T-helper 17 cell (primary cell): Measurements from ENCODE around the gene TTC16. TPM values are rescaled to one million over a fixed set of nuclear protein-coding genes. Genes with fewer than 3 reads are reported as not detected.
"Not testable (repeated sequence)": the region's sequence is repeated elsewhere in the genome, so short reads cannot be mapped to it uniquely, and the experiment has no call there.

Source experiments
- ATAC-seq: fragments of 150-1000 bp; cut with Tn5 transposase; 2 replicates; pipeline ENCODE4 v1.10.0; 2021; ENCODE audit warnings: mild to moderate bottlenecking, moderate library complexity
- DNase-seq, 3 donors: peaks; one replicate each; pipeline versions ENCODE4 v3.0.0 to v3.0.0-alpha.2; 2020 to 2021
- H3K9me3 ChIP-seq: one replicate; pipeline ENCODE4 v1.7.0; 2013; ENCODE audit warnings: low read length, mild to moderate bottlenecking; ENCODE audit not compliant: control insufficient read depth, poor library complexity, severe bottlenecking
- H3K27ac Mint-ChIP-seq: one replicate; pipeline ENCODE4 v1.8.0; 2022; ENCODE audit warnings: mild to moderate bottlenecking, moderate library complexity, mixed read lengths
- H3K27me3 Mint-ChIP-seq: one replicate; pipeline ENCODE4 v1.8.0; 2022; ENCODE audit warnings: mixed read lengths
- H3K36me3 Mint-ChIP-seq: one replicate; pipeline ENCODE4 v1.8.0; 2022; ENCODE audit warnings: low read depth, mixed read lengths
- H3K4me1 Mint-ChIP-seq: one replicate; pipeline ENCODE4 v1.8.0; 2022; ENCODE audit warnings: mild to moderate bottlenecking, mixed read lengths
- H3K4me3 Mint-ChIP-seq: one replicate; pipeline ENCODE4 v1.8.0; 2022; ENCODE audit warnings: mild to moderate bottlenecking, moderate library complexity, mixed read lengths
- total RNA-seq, 4 donors: library from RNA in 2 of 4; stranded (reverse) in 2 of 4; gene quantifications; one replicate each; pipeline ENCODE4 v1.2.3 and lab custom pipeline; 2022 to 2026

The TTC16 gene
- total RNA-seq, 2 donors from 2014 or later: 3.7 to 4.3 TPM

- H3K9me3 ChIP-seq: no peaks in the 10 kb centered on the region
- Mint-ChIP-seq H3K4me1 (peaks cover 43% of the 10 kb centered on the region), H3K36me3 (peaks cover 5% of the 10 kb centered on the region), H3K27ac (no peak overlapping the region), H3K4me3 (no peak overlapping the region), H3K27me3 (no peaks in the 10 kb centered on the region)
- DNase-seq (no peak), ATAC-seq (no peak)
These were observed 56.7 kb downstream of the TTC16 start for GRCh38 chr9:127772603-127773002.

- no peak overlapping the region for H3K4me3 Mint-ChIP-seq
- H3K9me3 ChIP-seq: no peaks in the 10 kb centered on the region
- ATAC-seq (no peak), DNase-seq (no peak)
- H3K36me3 Mint-ChIP-seq: peaks cover 6% of the 10 kb centered on the region
- peak overlapping the region; percentile 80 for H3K27ac Mint-ChIP-seq
- peaks cover 43% of the 10 kb centered on the region for H3K4me1 Mint-ChIP-seq
- H3K27me3 Mint-ChIP-seq: no peaks in the 10 kb centered on the region
These were observed 57.4 kb downstream of the TTC16 start for GRCh38 chr9:127773272-127773671.

- H3K9me3 ChIP-seq: no peaks in the 10 kb centered on the region
- peaks cover 39% of the 10 kb centered on the region for H3K4me1 Mint-ChIP-seq
- H3K27me3 Mint-ChIP-seq: no peaks in the 10 kb centered on the region
- no peak for DNase-seq
- no peak for ATAC-seq
- peak overlapping the region; percentile 80 for H3K27ac Mint-ChIP-seq
- H3K4me3 Mint-ChIP-seq: no peak overlapping the region
- peaks cover 9% of the 10 kb centered on the region for H3K36me3 Mint-ChIP-seq
These were observed 58.1 kb downstream of the TTC16 start for GRCh38 chr9:127773981-127774380.

GRCh38 chr9:127776195-127776923 lies 60.5 kb downstream of the TTC16 start:
- H3K9me3 ChIP-seq: no peaks in the 10 kb centered on the region

DNA sequence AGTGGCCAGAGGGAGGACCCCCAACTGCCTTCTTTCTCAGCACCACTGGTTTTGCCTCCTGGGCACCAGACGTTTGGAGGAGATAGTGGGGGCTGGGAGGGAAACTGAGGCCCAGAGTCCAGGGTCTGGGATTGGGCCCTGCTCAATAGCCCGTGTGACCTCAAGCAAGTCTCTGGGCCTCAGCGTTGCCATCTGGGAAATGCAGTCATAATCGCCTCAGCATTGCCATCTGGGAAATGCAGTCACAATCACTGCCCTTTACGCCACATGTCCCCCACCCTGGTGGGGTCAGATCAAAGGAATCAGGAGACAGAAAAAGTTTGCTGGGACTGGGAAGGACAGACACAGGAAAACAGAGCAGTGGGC lies 61.0 kb downstream of the TTC16 start:
- peaks cover 9% of the 10 kb centered on the region for H3K36me3 Mint-ChIP-seq
- H3K27me3 Mint-ChIP-seq: no peaks in the 10 kb centered on the region
- H3K4me3 Mint-ChIP-seq: peak overlapping the region; percentile 99
- no peak for ATAC-seq
- peaks cover 31% of the 10 kb centered on the region for H3K4me1 Mint-ChIP-seq
- peak overlapping the region; percentile 95 for H3K27ac Mint-ChIP-seq
- no peak for DNase-seq
- no peaks in the 10 kb centered on the region for H3K9me3 ChIP-seq

More at GRCh38 chr9:127776195-127776923, 60.5 kb downstream of the TTC16 start:
- Mint-ChIP-seq H3K27ac (peak overlapping the region; percentile 95), H3K27me3 (no peaks in the 10 kb centered on the region), H3K36me3 (peaks cover 9% of the 10 kb centered on the region), H3K4me1 (peaks cover 29% of the 10 kb centered on the region), H3K4me3 (peak overlapping the region; percentile 99)
- DNase-seq (peak; percentile 36 to 63 (median 59)), ATAC-seq (peak; percentile 71)

- peaks cover 9% of the 10 kb centered on the region for H3K36me3 Mint-ChIP-seq
- peaks cover 31% of the 10 kb centered on the region for H3K4me1 Mint-ChIP-seq
- ATAC-seq (no peak), DNase-seq (no peak)
- no peaks in the 10 kb centered on the region for H3K27me3 Mint-ChIP-seq
- peak overlapping the region; percentile 95 for H3K27ac Mint-ChIP-seq
- H3K4me3 Mint-ChIP-seq: peak overlapping the region; percentile 99
- no peaks in the 10 kb centered on the region for H3K9me3 ChIP-seq
These were observed 61.6 kb downstream of the TTC16 start for GRCh38 chr9:127777368-127777980.

- H3K4me1 Mint-ChIP-seq: peaks cover 38% of the 10 kb centered on the region
- H3K9me3 ChIP-seq: no peaks in the 10 kb centered on the region
- H3K27me3 Mint-ChIP-seq: no peaks in the 10 kb centered on the region
- H3K36me3 Mint-ChIP-seq: peaks cover 7% of the 10 kb centered on the region
- ATAC-seq (peak; percentile 48), DNase-seq (no peak)
- peak within 1 kb of the TSS; percentile 95 for H3K27ac Mint-ChIP-seq
- peak within 1 kb of the TSS; percentile 99 for H3K4me3 Mint-ChIP-seq
These were observed 62.6 kb downstream of the TTC16 start, which contains the start of gene SH2D3C for GRCh38 chr9:127778280-127779135. TSS of gene SH2D3C (minus strand) at chr9:127778666. CDS start at chr9:127778627, 39 bp downstream.

- H3K4me3 Mint-ChIP-seq: peak overlapping the region; percentile 99
- H3K36me3 Mint-ChIP-seq: peaks cover 4% of the 10 kb centered on the region
- no peaks in the 10 kb centered on the region for H3K9me3 ChIP-seq
- H3K27me3 Mint-ChIP-seq: no peaks in the 10 kb centered on the region
- peak; percentile 59 for ATAC-seq
- H3K27ac Mint-ChIP-seq: peak overlapping the region; percentile 95
- peak in 1 of 3 donors; percentile 36 for DNase-seq
- H3K4me1 Mint-ChIP-seq: peaks cover 40% of the 10 kb centered on the region
These were observed 63.5 kb downstream of the TTC16 start for GRCh38 chr9:127779136-127779981.

GRCh38 chr9:127780126-127780885 lies 64.4 kb downstream of the TTC16 start:
- no peak for ATAC-seq
- H3K27me3 Mint-ChIP-seq: no peaks in the 10 kb centered on the region
- no peak overlapping the region for H3K4me3 Mint-ChIP-seq
- peaks cover 44% of the 10 kb centered on the region for H3K4me1 Mint-ChIP-seq
- peak overlapping the region; percentile 95 for H3K27ac Mint-ChIP-seq
- peaks cover 4% of the 10 kb centered on the region for H3K36me3 Mint-ChIP-seq
- DNase-seq: no peak
- no peaks in the 10 kb centered on the region for H3K9me3 ChIP-seq

DNA sequence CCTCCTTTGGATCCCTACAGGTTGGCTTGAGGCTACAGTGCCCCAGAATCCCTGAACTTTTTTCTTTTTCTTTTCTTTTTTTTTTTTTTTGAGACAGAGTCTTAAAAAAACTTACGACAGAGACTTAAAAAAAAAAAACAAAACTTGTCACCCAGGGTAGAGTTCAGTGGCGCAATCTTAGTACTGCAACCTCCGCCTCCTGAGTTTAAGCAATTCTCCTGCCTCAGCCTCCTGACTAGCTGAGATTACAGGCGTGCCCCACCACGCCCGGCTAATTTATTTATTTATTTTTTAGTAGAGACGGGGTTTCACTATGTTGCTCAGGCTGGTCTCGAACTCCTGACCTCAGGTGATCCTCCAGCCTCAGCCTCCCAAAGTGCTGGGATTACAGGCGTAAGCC lies 65.0 kb downstream of the TTC16 start:
- H3K4me3 Mint-ChIP-seq, H3K36me3 Mint-ChIP-seq, ATAC-seq, DNase-seq, H3K27me3 Mint-ChIP-seq, H3K9me3 ChIP-seq: not testable (repeated sequence)
- H3K4me1 Mint-ChIP-seq: peaks cover 44% of the 10 kb centered on the region
- H3K27ac Mint-ChIP-seq: peak overlapping the region; percentile 95
